Measurements from ENCODE around the gene COPG2. TPM values are rescaled to one million over a fixed set of nuclear protein-coding genes. Genes with fewer than 3 reads are reported as not detected.
"Not testable (repeated sequence)": the region's sequence is repeated elsewhere in the genome, so short reads cannot be mapped to it uniquely, and the experiment has no call there.

The COPG2 gene
- total RNA-seq, 1 donor from 2014 or later: 19.7 TPM

GRCh38 chr7:130513447-130513846 lies 155.1 kb downstream of the COPG2 start:
- intact Hi-C loops (cut with DNase I): no loop called here
- DNase-seq (ENCODE audit: low spot score): no peak

- intact Hi-C loops (cut with DNase I); DNase-seq (ENCODE audit: low spot score): not testable (repeated sequence)
Observed at GRCh38 chr7:130512038-130512437, 156.5 kb downstream of the COPG2 start.

GRCh38 chr7:130506358-130506757 lies 162.2 kb downstream of the COPG2 start:
- no peak for DNase-seq (ENCODE audit: low spot score)
- intact Hi-C loops (cut with DNase I): no loop called here

DNA sequence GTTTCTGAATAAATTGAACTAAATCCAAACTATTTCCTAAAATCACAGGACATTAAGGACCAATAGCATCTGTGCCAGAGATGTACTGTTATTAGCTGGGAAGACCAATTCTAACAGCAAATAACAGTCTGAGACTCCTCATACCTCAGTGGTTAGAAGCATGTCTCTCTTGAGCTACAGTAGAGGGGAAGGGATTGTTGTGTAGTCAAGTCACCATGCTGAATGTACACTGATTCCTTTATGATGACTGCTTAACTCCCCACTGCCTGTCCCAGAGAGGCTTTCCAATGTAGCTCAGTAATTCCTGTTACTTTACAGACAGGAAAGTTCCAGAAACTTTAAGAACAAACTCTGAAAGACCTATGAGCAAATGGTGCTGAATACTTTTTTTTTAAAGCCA lies 162.8 kb downstream of the COPG2 start:
- no peak for DNase-seq (ENCODE audit: low spot score)
- intact Hi-C loops (cut with DNase I): no loop called here

- intact Hi-C loops (cut with DNase I): no loop called here
- DNase-seq (ENCODE audit: low spot score): no peak
Observed at GRCh38 chr7:130500910-130501309, 167.6 kb downstream of the COPG2 start.

GRCh38 chr7:130500463-130500862 lies 168.1 kb downstream of the COPG2 start:
- intact Hi-C loops (cut with DNase I): no loop called here
- DNase-seq (ENCODE audit: low spot score): no peak

DNA sequence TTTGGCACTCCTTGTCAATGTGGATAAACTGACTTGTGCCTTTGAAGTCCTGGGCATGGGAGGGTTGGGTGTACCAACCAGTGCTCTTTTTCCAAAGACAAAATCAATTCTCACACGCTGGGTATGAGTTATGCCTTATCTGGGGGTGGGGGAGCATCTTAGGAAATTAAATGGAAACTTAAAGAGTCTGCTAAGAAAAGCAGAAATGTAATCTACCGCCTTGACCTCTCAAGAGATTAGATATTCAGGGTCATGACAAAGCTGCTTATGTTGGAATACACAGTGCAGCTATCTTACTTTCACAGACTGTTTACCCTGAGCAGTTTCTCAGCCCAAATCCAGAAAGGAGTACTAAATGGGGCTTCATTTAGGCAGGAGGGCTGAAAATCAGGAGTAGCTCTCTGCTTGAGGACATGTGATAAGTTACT lies 174.1 kb downstream of the COPG2 start:
- no peak for DNase-seq (ENCODE audit: low spot score)
- intact Hi-C loops (cut with DNase I): loop anchor here (5.0 kb wide), 2 partner anchors 142 to 222 kb away; no protein-coding TSS in a partner anchor

GRCh38 chr7:130493275-130493873 lies 175.2 kb downstream of the COPG2 start:
- DNase-seq (ENCODE audit: low spot score): no peak
- intact Hi-C loops (cut with DNase I): loop anchor here (5.0 kb wide), 2 partner anchors 141 to 221 kb away; no protein-coding TSS in a partner anchor

- intact Hi-C loops (cut with DNase I): loop anchor here (5.0 kb wide), 2 partner anchors 140 to 220 kb away; no protein-coding TSS in a partner anchor
- DNase-seq (ENCODE audit: low spot score): no peak
Observed at GRCh38 chr7:130492523-130493274, 175.8 kb downstream of the COPG2 start.

DNA sequence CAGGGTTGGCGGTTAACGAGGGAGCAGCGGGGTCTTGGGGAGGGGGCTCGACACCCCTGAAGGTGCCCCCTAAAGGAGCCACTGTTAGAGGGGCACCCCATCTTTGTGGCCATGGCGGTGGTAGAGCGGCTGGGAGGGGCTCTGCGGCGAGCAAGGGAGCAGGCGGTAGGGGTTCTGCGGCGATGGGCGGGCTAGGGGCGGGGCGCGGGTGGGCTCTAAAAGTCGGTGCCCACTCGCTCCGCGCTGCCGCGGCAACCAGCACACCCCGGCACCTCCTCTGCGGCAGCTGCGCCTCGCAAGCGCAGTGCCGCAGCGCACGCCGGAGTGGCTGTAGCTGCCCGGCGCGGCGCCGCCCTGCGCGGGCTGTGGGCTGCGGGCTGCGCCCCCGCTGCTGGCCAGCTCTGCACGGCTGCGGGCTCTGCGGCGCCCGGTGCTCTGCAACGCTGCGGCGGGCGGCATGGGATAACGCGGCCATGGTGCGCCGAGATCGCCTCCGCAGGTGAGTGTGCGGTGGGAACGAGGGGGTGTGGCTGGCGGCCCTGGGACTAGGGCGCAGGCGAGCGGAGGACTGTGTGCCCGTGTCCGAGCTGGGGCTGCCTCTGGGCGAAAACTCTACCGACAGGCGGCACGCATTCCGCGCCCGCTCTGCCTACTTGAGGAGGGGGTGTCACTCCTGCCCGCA lies 176.6 kb downstream of the COPG2 start, which contains the start of gene MEST:
MEST (plus strand) TSS at position 245 of the 682 bp plus-strand sequence; CDS start at position 474, 229 bp downstream.
- intact Hi-C loops (cut with DNase I): loop anchor here (5.0 kb wide), 2 partner anchors 140 to 220 kb away; no protein-coding TSS in a partner anchor
- DNase-seq (ENCODE audit: low spot score): no peak

- DNase-seq (ENCODE audit: low spot score): no peak
- intact Hi-C loops (cut with DNase I): loop anchor here (5.0 kb wide), 2 partner anchors 139 to 219 kb away; no protein-coding TSS in a partner anchor
Observed at GRCh38 chr7:130490888-130491804, 177.4 kb downstream of the COPG2 start.

GRCh38 chr7:130490311-130490791 lies 178.2 kb downstream of the COPG2 start:
- intact Hi-C loops (cut with DNase I): loop anchor here (5.0 kb wide), 2 partner anchors 138 to 218 kb away; no protein-coding TSS in a partner anchor
- no peak for DNase-seq (ENCODE audit: low spot score)

GRCh38 chr7:130489140-130489983 lies 179.2 kb downstream of the COPG2 start:
- intact Hi-C loops (cut with DNase I): loop anchor here (5.0 kb wide), 1 partner anchor 233 kb away; no protein-coding TSS in a partner anchor
- no peak for DNase-seq (ENCODE audit: low spot score)

GRCh38 chr7:130488392-130489139 lies 180.0 kb downstream of the COPG2 start:
- intact Hi-C loops (cut with DNase I): loop anchor here (5.0 kb wide), 1 partner anchor 234 kb away; no protein-coding TSS in a partner anchor
- no peak for DNase-seq (ENCODE audit: low spot score)

GRCh38 chr7:130486954-130487436 lies 181.6 kb downstream of the COPG2 start:
- intact Hi-C loops (cut with DNase I): loop anchor here (5.0 kb wide), 1 partner anchor 235 kb away; no protein-coding TSS in a partner anchor
- no peak for DNase-seq (ENCODE audit: low spot score)

DNA sequence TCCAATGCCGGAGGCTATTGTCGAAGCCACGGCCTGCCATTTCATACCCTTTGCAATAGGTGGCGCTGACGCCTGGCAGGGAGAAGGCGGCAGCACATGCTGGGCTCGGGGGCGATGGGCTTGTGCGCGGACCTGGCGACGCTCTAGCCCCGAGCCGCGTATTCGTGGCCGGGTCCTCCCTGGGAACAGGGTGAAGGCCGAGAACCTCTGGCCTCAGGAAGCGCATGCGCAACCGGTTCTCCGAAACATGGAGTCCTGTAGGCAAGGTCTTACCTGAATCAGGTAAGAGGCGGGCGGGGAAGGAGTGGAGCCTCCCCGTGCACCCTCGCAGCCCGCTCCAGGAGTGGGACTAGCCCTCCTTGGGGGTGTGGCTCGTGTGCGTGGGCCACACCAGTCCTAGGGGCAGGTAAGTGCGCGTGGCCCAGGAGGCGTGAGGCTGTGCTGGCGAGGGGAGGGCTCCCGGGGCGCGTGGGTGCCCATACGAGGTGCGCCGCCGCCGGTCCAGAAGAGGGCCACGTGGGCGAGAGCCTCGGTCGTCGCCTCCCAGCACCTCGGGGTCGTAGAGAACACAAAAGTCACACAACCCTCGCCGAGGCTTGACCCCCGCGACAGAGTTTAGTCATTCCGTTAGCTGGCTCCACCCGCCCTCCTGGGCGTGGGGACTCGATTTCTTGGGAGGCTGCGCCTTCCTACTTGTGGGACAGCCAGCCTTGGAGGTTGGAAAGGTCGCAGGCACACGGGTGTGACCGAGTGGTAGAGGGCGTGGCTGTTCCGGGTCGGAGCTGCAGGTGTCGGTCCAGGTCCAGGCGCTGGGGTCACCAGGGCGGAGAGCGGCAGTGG lies 182.2 kb downstream of the COPG2 start:
- intact Hi-C loops (cut with DNase I): loop anchor here (5.0 kb wide), 1 partner anchor 236 kb away; no protein-coding TSS in a partner anchor
- DNase-seq (ENCODE audit: low spot score): no peak
